GM21825 (cell line): ENCODE measurements around the gene SMIM36.
"Not testable (repeated sequence)": the region's sequence is repeated elsewhere in the genome, so short reads cannot be mapped to it uniquely, and the experiment has no call there.

Experiments
- ATAC-seq: cut with Tn5 transposase; IDR thresholded peaks from one replicate; pipeline ENCODE4 v1.9.1; 2021; ENCODE audit warnings: mild to moderate bottlenecking, moderate library complexity; ENCODE audit not compliant: unreplicated experiment

SMIM36 gene

GRCh38 chr17:55417411-55418268, 93.6 kb downstream of the SMIM36 start:
- no peak for ATAC-seq

- ATAC-seq = no peak
Measured at GRCh38 chr17:55416470-55417052, 94.7 kb downstream of the SMIM36 start.

DNA sequence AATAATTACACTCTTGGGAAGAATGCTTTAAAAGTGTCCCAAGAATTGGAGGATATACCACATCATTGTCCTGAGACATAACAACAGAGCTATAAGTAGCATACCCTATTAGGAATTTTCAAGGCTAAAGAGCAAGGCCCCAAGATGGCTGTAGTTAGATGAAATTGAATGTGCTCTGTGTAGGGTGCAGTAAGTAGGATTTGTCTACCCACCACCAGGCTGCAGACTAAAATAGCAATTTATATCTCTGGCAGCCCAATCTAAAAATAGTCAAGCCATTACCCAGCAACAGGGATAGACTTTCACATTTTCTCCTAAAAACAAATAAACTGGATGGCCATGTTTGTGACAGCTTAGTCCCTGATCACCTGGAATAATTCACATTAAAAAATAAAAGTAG, 95.3 kb downstream of the SMIM36 start:
- ATAC-seq = no peak

- ATAC-seq = no peak
Measured at GRCh38 chr17:55414983-55415382, 96.3 kb downstream of the SMIM36 start.

GRCh38 chr17:55413825-55414489, 97.3 kb downstream of the SMIM36 start:
- no peak for ATAC-seq

- no peak for ATAC-seq
Measured at GRCh38 chr17:55411463-55411855, 99.8 kb downstream of the SMIM36 start.

DNA sequence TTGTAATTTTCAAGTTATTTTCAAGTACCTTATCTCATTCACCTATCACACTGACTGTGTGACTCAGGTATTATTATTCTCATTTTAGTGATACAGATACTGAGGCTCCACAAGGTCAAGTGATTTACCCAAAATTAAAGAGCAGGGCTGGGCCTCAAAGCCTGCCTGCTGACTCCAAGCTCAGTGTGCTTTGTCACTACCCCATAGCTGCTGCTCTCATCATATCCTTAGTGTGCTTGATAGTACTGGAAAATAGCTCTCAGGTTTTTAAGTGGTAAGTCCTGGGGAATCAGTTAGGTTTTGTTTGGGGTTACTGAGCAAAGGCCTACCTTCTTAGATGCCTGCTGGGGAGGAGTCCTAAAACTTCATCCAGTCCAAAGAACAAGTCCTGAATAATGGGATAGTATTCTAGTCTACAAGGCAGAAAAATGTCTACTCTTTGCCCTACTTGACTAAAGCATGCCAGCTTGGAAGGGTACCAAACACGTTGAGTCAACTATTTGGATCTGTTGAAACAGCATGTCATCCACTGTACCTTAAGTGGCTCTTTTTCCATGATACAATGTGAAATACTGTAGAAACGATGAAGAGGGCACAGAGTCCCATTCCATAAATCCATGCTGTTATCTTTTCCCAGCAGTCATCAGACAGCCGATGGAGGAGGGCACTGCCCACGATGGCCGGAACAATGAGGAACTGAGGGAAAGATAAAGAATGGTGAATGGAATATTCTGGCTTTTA, 100.4 kb downstream of the SMIM36 start:
- no peak for ATAC-seq

DNA sequence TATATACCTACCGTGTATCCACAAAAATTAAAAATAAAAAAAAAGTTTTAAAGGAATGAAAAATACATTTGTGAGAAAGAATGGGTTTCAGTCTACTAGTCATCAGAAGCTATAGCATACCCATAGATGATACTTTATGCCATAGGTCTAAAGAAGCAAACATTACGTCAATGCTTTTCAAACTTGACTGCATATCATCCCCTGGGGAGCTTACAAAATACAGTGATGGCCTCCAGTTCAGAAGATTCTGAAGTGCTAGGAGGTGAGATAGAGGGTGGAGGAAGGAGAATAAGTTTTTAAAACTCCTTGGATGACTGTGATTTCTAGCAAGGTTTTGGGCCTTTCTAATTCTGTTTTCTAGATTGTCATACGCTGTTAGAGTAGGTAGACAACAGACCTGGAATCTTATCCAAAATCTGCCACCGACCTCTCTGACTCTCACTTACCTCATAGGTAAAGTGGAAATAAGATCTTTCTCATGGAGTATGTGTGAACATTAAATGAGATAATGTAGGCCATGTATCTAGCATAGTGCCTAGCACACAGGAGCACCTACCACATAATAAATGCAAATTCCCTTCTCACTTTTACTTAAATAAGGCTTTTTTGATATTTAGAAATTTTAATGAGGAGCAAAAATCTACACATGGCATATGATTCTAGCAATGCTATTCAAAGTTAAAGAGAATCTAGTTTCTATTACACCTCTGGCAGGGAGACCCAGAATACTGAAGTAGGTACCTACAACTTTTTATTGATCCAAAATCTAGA, 102.0 kb downstream of the SMIM36 start:
- no peak for ATAC-seq

GRCh38 chr17:55407641-55408566, 103.3 kb downstream of the SMIM36 start:
- no peak for ATAC-seq

DNA sequence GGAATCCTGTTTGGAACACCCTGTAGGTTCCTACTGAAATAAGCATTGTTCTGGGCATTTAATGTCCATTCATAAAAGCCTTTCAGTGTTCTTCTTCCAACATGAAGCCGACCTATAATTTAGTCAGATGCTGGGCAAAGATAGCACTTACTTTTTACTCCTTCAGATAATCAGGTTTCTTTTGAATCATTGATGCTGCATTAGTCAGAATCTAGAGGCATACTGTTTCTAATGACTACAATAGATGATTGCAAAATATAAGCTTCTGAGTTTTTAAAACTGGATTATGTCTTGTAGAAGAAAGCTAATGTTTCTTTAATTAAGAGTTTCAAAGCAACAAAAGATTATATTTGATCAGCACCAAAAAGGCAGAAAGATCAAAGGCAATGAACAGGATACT, 105.7 kb downstream of the SMIM36 start:
- no peak for ATAC-seq

- ATAC-seq = not testable (repeated sequence)
Measured at GRCh38 chr17:55404197-55404596, 107.1 kb downstream of the SMIM36 start.

DNA sequence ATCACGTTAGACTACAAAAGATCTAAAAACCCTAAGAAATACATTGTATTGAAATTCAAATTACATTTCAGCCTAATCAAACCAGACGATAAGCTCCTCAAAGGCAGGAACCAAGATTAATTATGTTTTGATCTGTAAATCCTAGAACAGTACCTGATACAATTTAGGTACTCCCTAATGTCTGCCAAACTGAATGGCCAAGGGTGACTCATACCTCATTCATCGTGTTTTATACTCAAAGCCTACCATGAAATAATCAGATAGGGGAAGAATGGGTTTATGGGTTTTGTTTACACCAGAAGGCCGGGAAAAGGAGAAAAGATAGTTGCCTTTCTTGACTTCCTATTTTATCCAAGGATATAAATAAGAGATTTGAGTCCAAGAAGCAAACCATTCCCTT, 108.9 kb downstream of the SMIM36 start:
- no peak for ATAC-seq
